Panc1 (cell line): Measurements from ENCODE around the gene PCDH10. TPM values are rescaled to one million over a fixed set of nuclear protein-coding genes. Genes with fewer than 3 reads are reported as not detected.

ENCODE experiments used
- ATAC-seq: fragments of 200-7000 bp; cut with Tn5 transposase; 2 replicates; pipeline ENCODE4 v1.9.1; 2020; ENCODE audit warnings: mild to moderate bottlenecking, moderate library complexity
- Bru-seq: library from RNA; stranded (reverse); fragments of 400-500 nt; gene quantifications from one replicate; lab custom pipeline; 2021; lab: Mats Ljungman, UMichigan
- BruChase-seq, 2 experiments: library from RNA; stranded (reverse); fragments of 400-500 nt; gene quantifications; one replicate each; lab custom pipeline; 2021; lab: Mats Ljungman, UMichigan
- BruUV-seq: library from RNA; stranded (reverse); fragments of 400-500 nt; replicated peaks from 2 replicates; lab custom pipeline; 2021; lab: Mats Ljungman, UMichigan
- CTCF ChIA-PET: fragments of 300-600 bp; sonication (Branson Sonifier 250); formaldehyde crosslinking; loops from one replicate; lab custom pipeline; 2022; ENCODE audit warnings: antibody characterized with exemption; lab: Charles Lee
- POLR2A ChIA-PET: fragments of 300-600 bp; sonication (Branson Sonifier 250); formaldehyde crosslinking; loops from one replicate; lab custom pipeline; 2022; ENCODE audit warnings: antibody characterized with exemption; lab: Charles Lee
- DNase-seq: peaks from one replicate; pipeline ENCODE4 v3.0.0-alpha.2; 2010; ENCODE audit warnings: low read depth, low spot score
- H3K27ac ChIP-seq: 2 replicates; pipeline ENCODE4 v1.5.1; 2011; ENCODE audit warnings: mild to moderate bottlenecking, low read length, inconsistent platforms
- H3K27me3 ChIP-seq: fragments of 200-500 bp; sonication (Bioruptor generic); 2 replicates; pipeline ENCODE4 v1.6.0; 2014; ENCODE audit warnings: low read length, inconsistent platforms; ENCODE audit not compliant: control insufficient read depth, insufficient read depth
- H3K36me3 ChIP-seq: fragments of 200-500 bp; sonication (Bioruptor generic); 2 replicates; pipeline ENCODE4 v1.5.1; 2014; ENCODE audit warnings: inconsistent platforms, mild to moderate bottlenecking, low read length, moderate library complexity; ENCODE audit not compliant: control insufficient read depth, insufficient read depth
- H3K4me1 ChIP-seq: 2 replicates; pipeline ENCODE4 v1.5.1; 2011; ENCODE audit warnings: inconsistent platforms, mild to moderate bottlenecking, low read length, moderate library complexity; ENCODE audit not compliant: control insufficient read depth, insufficient read depth
- H3K4me3 ChIP-seq, 2 experiments: 2 replicates each; pipeline ENCODE4 v1.5.1; 2011 to 2012; ENCODE audit warnings: low read depth in 2 of 2, low read length in 2 of 2, mild to moderate bottlenecking in 2 of 2, inconsistent platforms in 1 of 2, moderate library complexity in 1 of 2
- H3K9me3 ChIP-seq: fragments of 200-500 bp; sonication (Bioruptor generic); 2 replicates; pipeline ENCODE4 v1.5.1; 2014; ENCODE audit warnings: low read depth, mild to moderate bottlenecking, inconsistent platforms, low read length, moderate library complexity; ENCODE audit not compliant: control insufficient read depth, insufficient read depth
- POLR2AphosphoS5 ChIP-seq: IDR thresholded peaks from 2 replicates; pipeline ENCODE4 v1.6.1; 2012; ENCODE audit warnings: mild to moderate bottlenecking, low read depth, low read length, moderate library complexity
- SIN3A ChIP-seq: IDR thresholded peaks from 2 replicates; pipeline ENCODE4 v1.6.1; 2012; ENCODE audit warnings: low read depth, mild to moderate bottlenecking, low read length, moderate library complexity, borderline replicate concordance; ENCODE audit not compliant: insufficient read depth
- TCF7L2 ChIP-seq: IDR thresholded peaks from 2 replicates; pipeline ENCODE4 v1.6.1; 2011; ENCODE audit warnings: mild to moderate bottlenecking, low read depth, low read length, inconsistent platforms
- in situ Hi-C: cut with HindIII; loops from 2 replicates; pipeline ENCODE4 v1.10.0; 2016; ENCODE audit warnings: low sequenced_read_pairs, low pct_unique_long_range_greater_than_20kb
- intact Hi-C: fragments of 100-400 bp; cut with micrococcal nuclease; formaldehyde crosslinking; loops from one replicate; pipeline ENCODE4 v1.10.0; 2022; ENCODE audit not compliant: unreplicated experiment
- long read RNA-seq: library from polyadenylated mRNA; unstranded; transcript quantifications from one replicate; pipeline ENCODE4 v2.0.0, GENCODE V29; 2021; ENCODE audit not compliant: unreplicated experiment
- polyA plus RNA-seq: library from polyadenylated mRNA; unstranded; fragments of >200 nt; gene quantifications from one replicate; pipeline ENCODE4 v1.2.1, GENCODE V29; 2012; ENCODE audit warnings: missing spikeins; ENCODE audit not compliant: insufficient read length
- total RNA-seq: library from RNA; stranded (reverse); gene quantifications from one replicate; pipeline ENCODE4 v1.2.1, GENCODE V29; 2021; ENCODE audit not compliant: unreplicated experiment
- TF ChIP-seq, protein P1 (sequence below): fragments of 450-650 bp; IDR thresholded peaks from 2 replicates; pipeline ENCODE4 v1.5.1; 2017; ENCODE audit warnings: mild to moderate bottlenecking
- TF ChIP-seq, protein P2 (sequence below), 2 experiments: IDR thresholded peaks; 2 replicates each; pipeline ENCODE4 v1.6.1; 2011 to 2012; ENCODE audit warnings: low read depth in 2 of 2, control low read depth in 1 of 2, low read length in 1 of 2, mild to moderate bottlenecking in 1 of 2, moderate library complexity in 1 of 2; ENCODE audit not compliant: insufficient read depth in 1 of 2

Gene PCDH10, protein sequence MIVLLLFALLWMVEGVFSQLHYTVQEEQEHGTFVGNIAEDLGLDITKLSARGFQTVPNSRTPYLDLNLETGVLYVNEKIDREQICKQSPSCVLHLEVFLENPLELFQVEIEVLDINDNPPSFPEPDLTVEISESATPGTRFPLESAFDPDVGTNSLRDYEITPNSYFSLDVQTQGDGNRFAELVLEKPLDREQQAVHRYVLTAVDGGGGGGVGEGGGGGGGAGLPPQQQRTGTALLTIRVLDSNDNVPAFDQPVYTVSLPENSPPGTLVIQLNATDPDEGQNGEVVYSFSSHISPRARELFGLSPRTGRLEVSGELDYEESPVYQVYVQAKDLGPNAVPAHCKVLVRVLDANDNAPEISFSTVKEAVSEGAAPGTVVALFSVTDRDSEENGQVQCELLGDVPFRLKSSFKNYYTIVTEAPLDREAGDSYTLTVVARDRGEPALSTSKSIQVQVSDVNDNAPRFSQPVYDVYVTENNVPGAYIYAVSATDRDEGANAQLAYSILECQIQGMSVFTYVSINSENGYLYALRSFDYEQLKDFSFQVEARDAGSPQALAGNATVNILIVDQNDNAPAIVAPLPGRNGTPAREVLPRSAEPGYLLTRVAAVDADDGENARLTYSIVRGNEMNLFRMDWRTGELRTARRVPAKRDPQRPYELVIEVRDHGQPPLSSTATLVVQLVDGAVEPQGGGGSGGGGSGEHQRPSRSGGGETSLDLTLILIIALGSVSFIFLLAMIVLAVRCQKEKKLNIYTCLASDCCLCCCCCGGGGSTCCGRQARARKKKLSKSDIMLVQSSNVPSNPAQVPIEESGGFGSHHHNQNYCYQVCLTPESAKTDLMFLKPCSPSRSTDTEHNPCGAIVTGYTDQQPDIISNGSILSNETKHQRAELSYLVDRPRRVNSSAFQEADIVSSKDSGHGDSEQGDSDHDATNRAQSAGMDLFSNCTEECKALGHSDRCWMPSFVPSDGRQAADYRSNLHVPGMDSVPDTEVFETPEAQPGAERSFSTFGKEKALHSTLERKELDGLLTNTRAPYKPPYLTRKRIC
- not detected for total RNA-seq
- polyA plus RNA-seq = not detected
- percentile 2 among the genes with signal in this experiment for Bru-seq, nascent RNA
- BruChase-seq, experiment 1, labeled RNA remaining after a 2-hour chase = percentile 4 among the genes with signal in this experiment
- not detected for BruChase-seq, experiment 2, labeled RNA remaining after a 6-hour chase
- long read RNA-seq = 0 reads

DNA sequence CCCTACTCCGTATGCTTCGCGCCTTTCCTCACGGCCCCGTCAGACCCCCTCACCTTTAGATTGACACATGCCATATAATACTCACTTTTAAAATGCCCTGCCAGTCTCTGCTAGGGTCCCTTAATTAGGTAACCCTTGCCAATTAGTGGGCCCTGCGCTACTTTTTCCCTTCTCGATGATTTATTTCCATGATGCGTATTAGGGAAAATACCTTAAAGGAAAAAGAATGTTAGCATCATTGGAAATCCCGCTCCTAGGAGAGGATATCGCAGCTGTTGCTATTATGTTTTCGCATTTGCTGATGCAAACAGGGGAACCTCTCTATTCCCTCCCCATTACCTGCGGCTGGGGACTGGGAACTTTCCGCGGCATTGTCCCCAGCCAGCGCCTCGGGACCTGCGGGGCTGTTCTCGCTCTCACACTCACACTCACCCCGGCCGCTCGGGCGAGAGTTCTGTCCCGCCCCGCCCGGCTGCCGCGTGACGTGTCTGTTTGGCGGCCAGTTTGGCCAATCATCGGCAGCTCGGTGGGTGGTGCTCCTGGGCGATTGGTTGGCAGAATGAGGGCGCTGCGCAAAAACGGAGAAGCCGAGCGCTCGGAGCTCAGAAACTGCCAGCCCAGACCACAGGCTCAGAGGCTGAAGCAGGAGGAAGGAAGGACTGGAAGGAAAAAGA lies at the start of gene PCDH10:
PCDH10 (plus strand) TSS at position 605 of the 674 bp plus-strand sequence. CDS start 847 bp downstream, outside the sequence.
- no peaks in the 10 kb centered on the region for H3K36me3 ChIP-seq
- H3K9me3 ChIP-seq = no peaks in the 10 kb centered on the region
- no peak within 1 kb of the TSS for H3K27ac ChIP-seq
- ChIA-PET CTCF (no interaction called here), POLR2A (no interaction called here)
- ATAC-seq = no peak
- in situ Hi-C loops = no loop called here
- BruUV-seq = no TSS peak
- intact Hi-C loops = no loop called here
- TF ChIP-seq POLR2AphosphoS5 (no peak), TCF7L2 (no peak), SIN3A (no peak)
- TF ChIP-seq, protein P1, sequence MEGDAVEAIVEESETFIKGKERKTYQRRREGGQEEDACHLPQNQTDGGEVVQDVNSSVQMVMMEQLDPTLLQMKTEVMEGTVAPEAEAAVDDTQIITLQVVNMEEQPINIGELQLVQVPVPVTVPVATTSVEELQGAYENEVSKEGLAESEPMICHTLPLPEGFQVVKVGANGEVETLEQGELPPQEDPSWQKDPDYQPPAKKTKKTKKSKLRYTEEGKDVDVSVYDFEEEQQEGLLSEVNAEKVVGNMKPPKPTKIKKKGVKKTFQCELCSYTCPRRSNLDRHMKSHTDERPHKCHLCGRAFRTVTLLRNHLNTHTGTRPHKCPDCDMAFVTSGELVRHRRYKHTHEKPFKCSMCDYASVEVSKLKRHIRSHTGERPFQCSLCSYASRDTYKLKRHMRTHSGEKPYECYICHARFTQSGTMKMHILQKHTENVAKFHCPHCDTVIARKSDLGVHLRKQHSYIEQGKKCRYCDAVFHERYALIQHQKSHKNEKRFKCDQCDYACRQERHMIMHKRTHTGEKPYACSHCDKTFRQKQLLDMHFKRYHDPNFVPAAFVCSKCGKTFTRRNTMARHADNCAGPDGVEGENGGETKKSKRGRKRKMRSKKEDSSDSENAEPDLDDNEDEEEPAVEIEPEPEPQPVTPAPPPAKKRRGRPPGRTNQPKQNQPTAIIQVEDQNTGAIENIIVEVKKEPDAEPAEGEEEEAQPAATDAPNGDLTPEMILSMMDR = no peak
- TF ChIP-seq, protein P2, sequence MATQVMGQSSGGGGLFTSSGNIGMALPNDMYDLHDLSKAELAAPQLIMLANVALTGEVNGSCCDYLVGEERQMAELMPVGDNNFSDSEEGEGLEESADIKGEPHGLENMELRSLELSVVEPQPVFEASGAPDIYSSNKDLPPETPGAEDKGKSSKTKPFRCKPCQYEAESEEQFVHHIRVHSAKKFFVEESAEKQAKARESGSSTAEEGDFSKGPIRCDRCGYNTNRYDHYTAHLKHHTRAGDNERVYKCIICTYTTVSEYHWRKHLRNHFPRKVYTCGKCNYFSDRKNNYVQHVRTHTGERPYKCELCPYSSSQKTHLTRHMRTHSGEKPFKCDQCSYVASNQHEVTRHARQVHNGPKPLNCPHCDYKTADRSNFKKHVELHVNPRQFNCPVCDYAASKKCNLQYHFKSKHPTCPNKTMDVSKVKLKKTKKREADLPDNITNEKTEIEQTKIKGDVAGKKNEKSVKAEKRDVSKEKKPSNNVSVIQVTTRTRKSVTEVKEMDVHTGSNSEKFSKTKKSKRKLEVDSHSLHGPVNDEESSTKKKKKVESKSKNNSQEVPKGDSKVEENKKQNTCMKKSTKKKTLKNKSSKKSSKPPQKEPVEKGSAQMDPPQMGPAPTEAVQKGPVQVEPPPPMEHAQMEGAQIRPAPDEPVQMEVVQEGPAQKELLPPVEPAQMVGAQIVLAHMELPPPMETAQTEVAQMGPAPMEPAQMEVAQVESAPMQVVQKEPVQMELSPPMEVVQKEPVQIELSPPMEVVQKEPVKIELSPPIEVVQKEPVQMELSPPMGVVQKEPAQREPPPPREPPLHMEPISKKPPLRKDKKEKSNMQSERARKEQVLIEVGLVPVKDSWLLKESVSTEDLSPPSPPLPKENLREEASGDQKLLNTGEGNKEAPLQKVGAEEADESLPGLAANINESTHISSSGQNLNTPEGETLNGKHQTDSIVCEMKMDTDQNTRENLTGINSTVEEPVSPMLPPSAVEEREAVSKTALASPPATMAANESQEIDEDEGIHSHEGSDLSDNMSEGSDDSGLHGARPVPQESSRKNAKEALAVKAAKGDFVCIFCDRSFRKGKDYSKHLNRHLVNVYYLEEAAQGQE (IDR thresholded peaks at IDR 0.05; ENCODE audit: insufficient read depth in 1 of 2, low read depth in 2 of 2, low read length in 1 of 2) = no peak
- H3K4me3 ChIP-seq = no peak within 1 kb of the TSS
- 0 out of 2 replicates have a peak, but pooled peaks cover 2% of the 10 kb centered on the region for H3K4me1 ChIP-seq
- H3K27me3 ChIP-seq = no peaks in the 10 kb centered on the region
- DNase-seq = no peak

DNA sequence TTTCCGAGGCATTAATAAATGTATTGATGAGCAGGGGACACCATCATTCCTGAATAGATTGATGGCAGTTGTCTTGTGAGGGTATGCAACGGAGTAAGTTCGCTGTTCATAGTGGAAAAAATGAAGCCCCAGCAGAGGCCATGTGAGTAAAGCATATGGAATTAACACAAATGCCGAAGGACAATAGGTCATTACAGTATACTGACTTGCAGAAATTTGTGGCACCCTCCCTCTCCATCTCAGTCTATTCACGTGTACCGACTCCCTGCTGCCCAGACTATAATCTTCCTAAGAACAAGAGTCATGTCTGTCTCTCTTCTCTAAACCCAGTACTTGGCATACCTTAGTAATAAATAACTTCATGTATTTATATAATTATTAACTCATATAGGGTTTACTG lies 47.1 kb upstream of the PCDH10 start:
- ChIA-PET CTCF (no interaction called here), POLR2A (no interaction called here)
- H3K4me3 ChIP-seq = no peak overlapping the region
- no peaks in the 10 kb centered on the region for H3K36me3 ChIP-seq
- H3K4me1 ChIP-seq = no peaks in the 10 kb centered on the region
- TF ChIP-seq SIN3A (no peak), TCF7L2 (no peak), POLR2AphosphoS5 (no peak)
- TF ChIP-seq, protein P1 = no peak
- TF ChIP-seq, protein P2 (IDR thresholded peaks at IDR 0.05; ENCODE audit: insufficient read depth in 1 of 2, low read depth in 2 of 2, low read length in 1 of 2) = no peak
- H3K27me3 ChIP-seq = no peaks in the 10 kb centered on the region
- no TSS peak for BruUV-seq
- no peak for DNase-seq
- in situ Hi-C loops = no loop called here
- H3K9me3 ChIP-seq = no peaks in the 10 kb centered on the region
- no peak for ATAC-seq
- H3K27ac ChIP-seq = no peak overlapping the region
- intact Hi-C loops = no loop called here
